Transverse colon (tissue), 4 donors: ENCODE measurements around the gene P4HA1. TPM values are rescaled to one million over a fixed set of nuclear protein-coding genes. Genes with fewer than 3 reads are reported as not detected.
"Not testable (repeated sequence)": the region's sequence is repeated elsewhere in the genome, so short reads cannot be mapped to it uniquely, and the experiment has no call there.

Experiments
- DNase-seq: peaks from one replicate; pipeline ENCODE4 v3.0.0-alpha.2; 2019
- H3K27ac ChIP-seq, 4 donors: fragments of 200-600 bp; sonication (generic); 2 replicates each; pipeline ENCODE4 v1.5.1; 2016 to 2018; ENCODE audit warnings: inconsistent platforms in 4 of 4
- H3K27me3 ChIP-seq: fragments of 200-600 bp; sonication (generic); 2 replicates; pipeline ENCODE4 v1.5.1; 2017; ENCODE audit warnings: inconsistent platforms
- H3K36me3 ChIP-seq, 4 donors: fragments of 200-600 bp; sonication (generic); 2 replicates each; pipeline ENCODE4 v1.5.1; 2017 to 2019; ENCODE audit warnings: inconsistent platforms in 4 of 4
- H3K4me1 ChIP-seq, 4 donors: fragments of 200-600 bp; sonication (generic); 2 replicates each; pipeline ENCODE4 v1.5.1; 2017 to 2020; ENCODE audit warnings: inconsistent platforms in 4 of 4
- H3K4me3 ChIP-seq, 4 donors: fragments of 200-600 bp; sonication (generic); 1 replicate in 1 of 4; 2 replicates in 3 of 4; pipeline versions ENCODE4 v1.5.1 to v1.6.1; 2017 to 2019; ENCODE audit warnings: inconsistent platforms in 4 of 4
- H3K9me3 ChIP-seq, 2 donors: fragments of 200-600 bp; sonication (generic); 2 replicates each; pipeline ENCODE4 v1.5.1; 2017 to 2019; ENCODE audit warnings: inconsistent platforms in 2 of 2
- EP300 ChIP-seq: sonication (generic); formaldehyde crosslinking; IDR thresholded peaks from one replicate; pipeline ENCODE4 v1.6.1; 2017; ENCODE audit warnings: antibody characterized with exemption, low read depth
- POLR2A ChIP-seq: fragments of 450-650 bp; IDR thresholded peaks from one replicate; pipeline ENCODE4 v1.6.1; 2016; ENCODE audit warnings: antibody characterized with exemption, mild to moderate bottlenecking, moderate library complexity
- POLR2AphosphoS5 ChIP-seq, 3 donors: sonication (generic); formaldehyde crosslinking; IDR thresholded peaks; one replicate each; pipeline ENCODE4 v1.6.1; 2016; ENCODE audit warnings: antibody characterized with exemption in 3 of 3
- WGBS, 2 donors: methylation state at CpG; one replicate each; pipeline ENCODE4 v1.1.5; 2018; ENCODE audit warnings: low coverage in 1 of 2; 5-methylcytosine and 5-hydroxymethylcytosine counted together
- in situ Hi-C, 4 donors: fragments of 200-750 bp; cut with MboI; loops; one replicate each; pipeline versions ENCODE4 v1.15.0 to v1.15.1; 2017; ENCODE audit warnings: low sequenced_read_pairs in 3 of 4, low pct_ligation_motif_present in 1 of 4, low pct_unique_long_range_greater_than_20kb in 1 of 4
- intact Hi-C: fragments of 100-400 bp; cut with DNase I; formaldehyde crosslinking; loops from one replicate; pipeline ENCODE4 v1.15.1; 2023; ENCODE audit warnings: low total_unique reads
- total RNA-seq, 4 donors: library from RNA; depleted of rRNA; stranded (reverse); fragments of >200 nt; gene quantifications; one replicate each; pipeline ENCODE4 v1.1.0, GENCODE V29; 2016
- TF ChIP-seq, protein P1 (sequence below), 5 experiments: fragments of 200-600 bp in 3 of 5; fragments of 450-650 bp in 2 of 5; sonication (generic) in 3 of 5; IDR thresholded peaks; 1 replicate in 2 of 5; 2 replicates in 3 of 5; pipeline ENCODE4 v1.5.1; 2016 to 2017; ENCODE audit warnings: antibody characterized with exemption in 5 of 5, inconsistent platforms in 3 of 5, mild to moderate bottlenecking in 2 of 5, moderate library complexity in 1 of 5

The P4HA1 gene
- total RNA-seq, 4 donors from 2014 or later: 10.5 to 28.6 (median 14.4) TPM

DNA sequence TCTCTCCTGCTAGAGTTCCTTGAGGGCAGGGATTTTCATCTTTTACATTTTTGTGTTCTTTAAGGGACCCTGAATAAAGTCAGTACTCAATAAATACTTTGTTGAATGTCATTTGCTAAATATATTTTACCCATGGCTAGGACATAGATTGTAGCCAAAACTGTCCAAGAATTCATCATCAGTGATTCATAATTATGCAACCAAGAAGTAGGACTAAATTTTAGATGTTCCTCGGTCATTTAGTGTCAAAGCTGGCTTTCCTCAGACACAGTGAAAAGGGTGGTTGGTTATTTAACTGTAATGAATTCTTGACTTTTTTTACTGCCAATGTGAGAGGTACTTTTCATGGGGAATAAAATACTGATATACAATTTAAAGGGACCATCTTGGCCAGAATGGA lies 16.9 kb upstream of the P4HA1 start:
- 71 to 83% methylated on average over 1 of the region's 1 CpG for WGBS, 2 donors
- no peaks in the 10 kb centered on the region for H3K36me3 ChIP-seq
- H3K4me1 ChIP-seq: peaks cover 0 to 11% (median 3%) of the 10 kb centered on the region in 4 donors
- in situ Hi-C loops (no loop called here), intact Hi-C loops (no loop called here)
- no peak overlapping the region for H3K4me3 ChIP-seq
- no peak overlapping the region for H3K27ac ChIP-seq
- TF ChIP-seq POLR2AphosphoS5 (IDR thresholded peaks at IDR 0.05) (no peak), POLR2A (no peak), EP300 (no peak)
- TF ChIP-seq, protein P1, sequence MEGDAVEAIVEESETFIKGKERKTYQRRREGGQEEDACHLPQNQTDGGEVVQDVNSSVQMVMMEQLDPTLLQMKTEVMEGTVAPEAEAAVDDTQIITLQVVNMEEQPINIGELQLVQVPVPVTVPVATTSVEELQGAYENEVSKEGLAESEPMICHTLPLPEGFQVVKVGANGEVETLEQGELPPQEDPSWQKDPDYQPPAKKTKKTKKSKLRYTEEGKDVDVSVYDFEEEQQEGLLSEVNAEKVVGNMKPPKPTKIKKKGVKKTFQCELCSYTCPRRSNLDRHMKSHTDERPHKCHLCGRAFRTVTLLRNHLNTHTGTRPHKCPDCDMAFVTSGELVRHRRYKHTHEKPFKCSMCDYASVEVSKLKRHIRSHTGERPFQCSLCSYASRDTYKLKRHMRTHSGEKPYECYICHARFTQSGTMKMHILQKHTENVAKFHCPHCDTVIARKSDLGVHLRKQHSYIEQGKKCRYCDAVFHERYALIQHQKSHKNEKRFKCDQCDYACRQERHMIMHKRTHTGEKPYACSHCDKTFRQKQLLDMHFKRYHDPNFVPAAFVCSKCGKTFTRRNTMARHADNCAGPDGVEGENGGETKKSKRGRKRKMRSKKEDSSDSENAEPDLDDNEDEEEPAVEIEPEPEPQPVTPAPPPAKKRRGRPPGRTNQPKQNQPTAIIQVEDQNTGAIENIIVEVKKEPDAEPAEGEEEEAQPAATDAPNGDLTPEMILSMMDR (IDR thresholded peaks at IDR 0.05): no peak
- H3K9me3 ChIP-seq: no peaks in the 10 kb centered on the region
- no peaks in the 10 kb centered on the region for H3K27me3 ChIP-seq
- no peak for DNase-seq

- WGBS, 2 donors: 99% methylated on average over 13 of the region's 13 CpGs
- H3K36me3 ChIP-seq, in situ Hi-C loops, H3K27ac ChIP-seq, H3K9me3 ChIP-seq, H3K4me3 ChIP-seq, DNase-seq, H3K27me3 ChIP-seq, intact Hi-C loops: not testable (repeated sequence)
- H3K4me1 ChIP-seq: peaks cover 0 to 11% (median 3%) of the 10 kb centered on the region in 4 donors
Observed at GRCh38 chr10:73112032-73112431, 15.4 kb upstream of the P4HA1 start.

DNA sequence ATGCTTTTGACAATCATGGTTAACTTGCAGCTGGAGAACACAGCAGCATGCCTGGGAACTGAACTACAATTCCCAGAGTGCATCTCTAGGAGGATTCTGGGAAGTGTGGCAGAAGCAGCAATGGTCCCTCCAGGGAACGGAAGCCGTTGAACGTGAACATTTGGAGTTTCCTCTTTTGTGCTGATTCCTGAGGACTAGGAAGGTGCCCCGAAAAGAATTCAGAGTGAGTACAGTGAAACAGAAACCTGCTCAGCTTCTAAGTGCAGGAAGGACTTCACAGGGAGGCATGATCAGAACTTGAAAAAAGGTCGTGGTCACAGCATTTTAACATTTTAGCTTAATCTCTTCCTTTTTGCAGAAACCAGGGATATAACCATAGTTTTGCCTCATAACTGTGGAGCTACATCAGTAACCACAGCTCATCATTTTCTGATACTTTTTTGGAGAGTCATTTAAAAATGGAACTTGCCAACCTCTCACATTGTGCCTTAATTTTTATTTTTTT lies 13.7 kb upstream of the P4HA1 start, which contains the start of gene NUDT13:
Gene NUDT13, plus strand, starts transcription at position 111 of the 505 bp plus-strand sequence. CDS start 3,911 bp downstream, outside the sequence.
- DNase-seq: peak; percentile 72
- peak within 1 kb of the TSS; percentile 88 to 94 (median 89) for H3K27ac ChIP-seq
- H3K4me1 ChIP-seq: peaks cover 0 to 11% (median 3%) of the 10 kb centered on the region in 4 donors
- H3K36me3 ChIP-seq: no peaks in the 10 kb centered on the region
- in situ Hi-C loops: no loop called here
- intact Hi-C loops: no loop called here
- H3K9me3 ChIP-seq: no peaks in the 10 kb centered on the region
- peak; percentile 82 to 91 (median 87) for TF ChIP-seq POLR2AphosphoS5 (IDR thresholded peaks at IDR 0.05)
- no peak for TF ChIP-seq EP300
- H3K4me3 ChIP-seq: peak within 1 kb of the TSS; percentile 22 to 64 (median 52)
- 0 to 5% methylated on average over 2 to 5 of the region's 5 CpGs for WGBS, 2 donors
- H3K27me3 ChIP-seq: no peaks in the 10 kb centered on the region

- intact Hi-C loops, H3K27ac ChIP-seq, H3K4me3 ChIP-seq, H3K27me3 ChIP-seq, DNase-seq, H3K9me3 ChIP-seq, H3K36me3 ChIP-seq: not testable (repeated sequence)
- peaks cover 0 to 11% (median 3%) of the 10 kb centered on the region in 4 donors for H3K4me1 ChIP-seq
- WGBS, 2 donors: 93 to 100% methylated on average over 2 to 4 of the region's 4 CpGs
- in situ Hi-C loops: loop anchor here in 1 of 4 donors (10.0 kb wide), 1 partner anchor 56 kb away; the partner anchor contains the start of genes ECD and FAM149B1
Observed at GRCh38 chr10:73109248-73109652, 12.6 kb upstream of the P4HA1 start.

DNA sequence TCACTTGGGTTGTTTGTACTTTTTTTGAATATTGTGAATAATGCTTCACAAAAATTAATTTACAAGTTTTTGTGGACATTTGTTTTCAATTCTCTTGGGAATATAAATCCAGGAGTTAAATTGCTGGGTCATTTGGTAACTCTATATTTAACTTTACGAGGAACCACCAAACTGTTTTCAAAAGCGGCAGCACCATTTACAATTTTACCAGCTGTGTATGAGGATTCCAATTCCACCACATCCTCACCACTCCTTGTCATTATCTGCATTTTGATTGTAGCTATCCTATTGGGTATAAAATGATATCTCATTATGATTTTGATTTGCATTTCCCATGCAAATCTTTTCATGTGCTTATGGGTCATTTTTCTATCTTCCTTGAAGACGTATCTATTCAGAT lies 9.6 kb upstream of the P4HA1 start:
- Histone ChIP-seq H3K9me3 (no peaks in the 10 kb centered on the region), H3K27me3 (no peaks in the 10 kb centered on the region), H3K4me3 (no peak overlapping the region), H3K4me1 (peaks cover 0 to 9% (median 3%) of the 10 kb centered on the region in 4 donors), H3K36me3 (no peaks in the 10 kb centered on the region), H3K27ac (no peak overlapping the region)
- in situ Hi-C loops: loop anchor here in 1 of 4 donors (10.0 kb wide), 1 partner anchor 58 kb away; the partner anchor contains the start of genes ECD and FAM149B1
- DNase-seq: no peak
- WGBS, 2 donors: 92 to 95% methylated on average over 2 to 3 of the region's 3 CpGs
- intact Hi-C loops: no loop called here
- TF ChIP-seq EP300 (no peak), POLR2A (no peak), POLR2AphosphoS5 (IDR thresholded peaks at IDR 0.05) (no peak)
- TF ChIP-seq, protein P1 (IDR thresholded peaks at IDR 0.05): no peak
